ENCODE data around the gene PDE6D.
A peak's percentile ranks its signal among the peaks of the same experiment; 100 is the strongest.

The PDE6D gene

GRCh38 chr2:231708773-231709635, 72.1 kb downstream of the PDE6D start (continued):
- no peak for TF ChIP-seq ZNF391 (tag by site-specific recombination; IDR thresholded peaks at IDR 0.05; ENCODE audit: borderline replicate concordance, low read depth)
- TF ChIP-seq CTCF (tag by site-specific recombination; IDR thresholded peaks at IDR 0.05) = peak; percentile 46
- peak; percentile 33; the same call in 1 of the 2 replicates for TF ChIP-seq MEIS1 (CRISPR knock-in tag; IDR thresholded peaks at IDR 0.05; ENCODE audit: borderline replicate concordance)
- no peak for TF ChIP-seq SP7 (tag by site-specific recombination; IDR thresholded peaks at IDR 0.05)
- no peak for TF ChIP-seq ZNF610 (tag by site-specific recombination; IDR thresholded peaks at IDR 0.05; ENCODE audit: borderline replicate concordance)
- TF ChIP-seq, protein P1, sequence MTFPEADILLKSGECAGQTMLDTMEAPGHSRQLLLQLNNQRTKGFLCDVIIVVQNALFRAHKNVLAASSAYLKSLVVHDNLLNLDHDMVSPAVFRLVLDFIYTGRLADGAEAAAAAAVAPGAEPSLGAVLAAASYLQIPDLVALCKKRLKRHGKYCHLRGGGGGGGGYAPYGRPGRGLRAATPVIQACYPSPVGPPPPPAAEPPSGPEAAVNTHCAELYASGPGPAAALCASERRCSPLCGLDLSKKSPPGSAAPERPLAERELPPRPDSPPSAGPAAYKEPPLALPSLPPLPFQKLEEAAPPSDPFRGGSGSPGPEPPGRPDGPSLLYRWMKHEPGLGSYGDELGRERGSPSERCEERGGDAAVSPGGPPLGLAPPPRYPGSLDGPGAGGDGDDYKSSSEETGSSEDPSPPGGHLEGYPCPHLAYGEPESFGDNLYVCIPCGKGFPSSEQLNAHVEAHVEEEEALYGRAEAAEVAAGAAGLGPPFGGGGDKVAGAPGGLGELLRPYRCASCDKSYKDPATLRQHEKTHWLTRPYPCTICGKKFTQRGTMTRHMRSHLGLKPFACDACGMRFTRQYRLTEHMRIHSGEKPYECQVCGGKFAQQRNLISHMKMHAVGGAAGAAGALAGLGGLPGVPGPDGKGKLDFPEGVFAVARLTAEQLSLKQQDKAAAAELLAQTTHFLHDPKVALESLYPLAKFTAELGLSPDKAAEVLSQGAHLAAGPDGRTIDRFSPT (tag by site-specific recombination; IDR thresholded peaks at IDR 0.05) = no peak
- no peak for TF ChIP-seq WT1 (tag by site-specific recombination; IDR thresholded peaks at IDR 0.05)
- no peak for TF ChIP-seq KLF8 (tag by site-specific recombination; IDR thresholded peaks at IDR 0.05)
- TF ChIP-seq, protein P2, sequence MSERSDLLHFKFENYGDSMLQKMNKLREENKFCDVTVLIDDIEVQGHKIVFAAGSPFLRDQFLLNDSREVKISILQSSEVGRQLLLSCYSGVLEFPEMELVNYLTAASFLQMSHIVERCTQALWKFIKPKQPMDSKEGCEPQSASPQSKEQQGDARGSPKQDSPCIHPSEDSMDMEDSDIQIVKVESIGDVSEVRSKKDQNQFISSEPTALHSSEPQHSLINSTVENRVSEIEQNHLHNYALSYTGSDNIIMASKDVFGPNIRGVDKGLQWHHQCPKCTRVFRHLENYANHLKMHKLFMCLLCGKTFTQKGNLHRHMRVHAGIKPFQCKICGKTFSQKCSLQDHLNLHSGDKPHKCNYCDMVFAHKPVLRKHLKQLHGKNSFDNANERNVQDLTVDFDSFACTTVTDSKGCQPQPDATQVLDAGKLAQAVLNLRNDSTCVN (tag by site-specific recombination; optimal IDR thresholded peaks at IDR 0.05) = peak; percentile 41
- TF ChIP-seq SETDB1 (IDR thresholded peaks at IDR 0.05; ENCODE audit: insufficient read length, low read length) = no peak
- TF ChIP-seq ZNF341 (tag by site-specific recombination; IDR thresholded peaks at IDR 0.05; ENCODE audit: low read depth) = peak; percentile 27; the same call in 1 of the 2 replicates
- TF ChIP-seq SP2 (tag by site-specific recombination; IDR thresholded peaks at IDR 0.05) = no peak
- TF ChIP-seq ZNF292 (tag by site-specific recombination; IDR thresholded peaks at IDR 0.05; ENCODE audit: borderline replicate concordance, low read depth) = no peak
- TF ChIP-seq ZNF747 (tag by site-specific recombination; IDR thresholded peaks at IDR 0.05) = no peak
- TF ChIP-seq, protein P3, sequence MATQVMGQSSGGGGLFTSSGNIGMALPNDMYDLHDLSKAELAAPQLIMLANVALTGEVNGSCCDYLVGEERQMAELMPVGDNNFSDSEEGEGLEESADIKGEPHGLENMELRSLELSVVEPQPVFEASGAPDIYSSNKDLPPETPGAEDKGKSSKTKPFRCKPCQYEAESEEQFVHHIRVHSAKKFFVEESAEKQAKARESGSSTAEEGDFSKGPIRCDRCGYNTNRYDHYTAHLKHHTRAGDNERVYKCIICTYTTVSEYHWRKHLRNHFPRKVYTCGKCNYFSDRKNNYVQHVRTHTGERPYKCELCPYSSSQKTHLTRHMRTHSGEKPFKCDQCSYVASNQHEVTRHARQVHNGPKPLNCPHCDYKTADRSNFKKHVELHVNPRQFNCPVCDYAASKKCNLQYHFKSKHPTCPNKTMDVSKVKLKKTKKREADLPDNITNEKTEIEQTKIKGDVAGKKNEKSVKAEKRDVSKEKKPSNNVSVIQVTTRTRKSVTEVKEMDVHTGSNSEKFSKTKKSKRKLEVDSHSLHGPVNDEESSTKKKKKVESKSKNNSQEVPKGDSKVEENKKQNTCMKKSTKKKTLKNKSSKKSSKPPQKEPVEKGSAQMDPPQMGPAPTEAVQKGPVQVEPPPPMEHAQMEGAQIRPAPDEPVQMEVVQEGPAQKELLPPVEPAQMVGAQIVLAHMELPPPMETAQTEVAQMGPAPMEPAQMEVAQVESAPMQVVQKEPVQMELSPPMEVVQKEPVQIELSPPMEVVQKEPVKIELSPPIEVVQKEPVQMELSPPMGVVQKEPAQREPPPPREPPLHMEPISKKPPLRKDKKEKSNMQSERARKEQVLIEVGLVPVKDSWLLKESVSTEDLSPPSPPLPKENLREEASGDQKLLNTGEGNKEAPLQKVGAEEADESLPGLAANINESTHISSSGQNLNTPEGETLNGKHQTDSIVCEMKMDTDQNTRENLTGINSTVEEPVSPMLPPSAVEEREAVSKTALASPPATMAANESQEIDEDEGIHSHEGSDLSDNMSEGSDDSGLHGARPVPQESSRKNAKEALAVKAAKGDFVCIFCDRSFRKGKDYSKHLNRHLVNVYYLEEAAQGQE (tag by site-specific recombination; IDR thresholded peaks at IDR 0.05) = no peak
- TF ChIP-seq ZNF184 (tag by site-specific recombination; IDR thresholded peaks at IDR 0.05) = no peak
- TF ChIP-seq ZNF114 (tag by site-specific recombination; IDR thresholded peaks at IDR 0.05) = no peak
- TF ChIP-seq ZNF23 (tag by site-specific recombination; IDR thresholded peaks at IDR 0.05; ENCODE audit: borderline replicate concordance) = no peak
- peak; percentile 9; the same call in 1 of the 2 replicates for TF ChIP-seq KLF9 (tag by site-specific recombination; IDR thresholded peaks at IDR 0.05; ENCODE audit: low read depth)
- no peak for TF ChIP-seq ZNF585B (tag by site-specific recombination; IDR thresholded peaks at IDR 0.05)
- no peak for TF ChIP-seq ZNF555 (tag by site-specific recombination; conservative IDR thresholded peaks at IDR 0.05)
- 0 out of 2 replicates have a peak, but pooled peaks have one; percentile 24 for TF ChIP-seq YY2 (tag by site-specific recombination; IDR thresholded peaks at IDR 0.05)
- TF ChIP-seq, protein P4, sequence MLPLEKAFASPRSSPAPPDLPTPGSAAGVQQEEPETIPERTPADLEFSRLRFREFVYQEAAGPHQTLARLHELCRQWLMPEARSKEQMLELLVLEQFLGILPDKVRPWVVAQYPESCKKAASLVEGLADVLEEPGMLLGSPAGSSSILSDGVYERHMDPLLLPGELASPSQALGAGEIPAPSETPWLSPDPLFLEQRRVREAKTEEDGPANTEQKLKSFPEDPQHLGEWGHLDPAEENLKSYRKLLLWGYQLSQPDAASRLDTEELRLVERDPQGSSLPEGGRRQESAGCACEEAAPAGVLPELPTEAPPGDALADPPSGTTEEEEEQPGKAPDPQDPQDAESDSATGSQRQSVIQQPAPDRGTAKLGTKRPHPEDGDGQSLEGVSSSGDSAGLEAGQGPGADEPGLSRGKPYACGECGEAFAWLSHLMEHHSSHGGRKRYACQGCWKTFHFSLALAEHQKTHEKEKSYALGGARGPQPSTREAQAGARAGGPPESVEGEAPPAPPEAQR (tag by site-specific recombination; IDR thresholded peaks at IDR 0.05) = 0 out of 2 replicates have a peak, but pooled peaks have one; percentile 39
- TF ChIP-seq, protein P5, sequence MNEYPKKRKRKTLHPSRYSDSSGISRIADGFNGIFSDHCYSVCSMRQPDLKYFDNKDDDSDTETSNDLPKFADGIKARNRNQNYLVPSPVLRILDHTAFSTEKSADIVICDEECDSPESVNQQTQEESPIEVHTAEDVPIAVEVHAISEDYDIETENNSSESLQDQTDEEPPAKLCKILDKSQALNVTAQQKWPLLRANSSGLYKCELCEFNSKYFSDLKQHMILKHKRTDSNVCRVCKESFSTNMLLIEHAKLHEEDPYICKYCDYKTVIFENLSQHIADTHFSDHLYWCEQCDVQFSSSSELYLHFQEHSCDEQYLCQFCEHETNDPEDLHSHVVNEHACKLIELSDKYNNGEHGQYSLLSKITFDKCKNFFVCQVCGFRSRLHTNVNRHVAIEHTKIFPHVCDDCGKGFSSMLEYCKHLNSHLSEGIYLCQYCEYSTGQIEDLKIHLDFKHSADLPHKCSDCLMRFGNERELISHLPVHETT (tag by site-specific recombination; IDR thresholded peaks at IDR 0.05) = no peak
- peak; percentile 82 for TF ChIP-seq EGR2 (tag by site-specific recombination; IDR thresholded peaks at IDR 0.05; ENCODE audit: low read depth)
- TF ChIP-seq, protein P6, sequence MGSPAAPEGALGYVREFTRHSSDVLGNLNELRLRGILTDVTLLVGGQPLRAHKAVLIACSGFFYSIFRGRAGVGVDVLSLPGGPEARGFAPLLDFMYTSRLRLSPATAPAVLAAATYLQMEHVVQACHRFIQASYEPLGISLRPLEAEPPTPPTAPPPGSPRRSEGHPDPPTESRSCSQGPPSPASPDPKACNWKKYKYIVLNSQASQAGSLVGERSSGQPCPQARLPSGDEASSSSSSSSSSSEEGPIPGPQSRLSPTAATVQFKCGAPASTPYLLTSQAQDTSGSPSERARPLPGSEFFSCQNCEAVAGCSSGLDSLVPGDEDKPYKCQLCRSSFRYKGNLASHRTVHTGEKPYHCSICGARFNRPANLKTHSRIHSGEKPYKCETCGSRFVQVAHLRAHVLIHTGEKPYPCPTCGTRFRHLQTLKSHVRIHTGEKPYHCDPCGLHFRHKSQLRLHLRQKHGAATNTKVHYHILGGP (tag by site-specific recombination; IDR thresholded peaks at IDR 0.05) = no peak

Measured in HEK293 (cell line).